Medulla oblongata (tissue), 1 donor: ENCODE data around the gene SDCCAG8.

Experiments used
- DNase-seq: peaks from one replicate; pipeline ENCODE4 v3.0.0-alpha.2; 2015; ENCODE audit errors: extremely low spot score

SDCCAG8 gene

GRCh38 chr1:243254233-243254926 lies 1.5 kb upstream of the SDCCAG8 start:
- DNase-seq, result peak; percentile 74

GRCh38 chr1:243254927-243255790 lies 682 bp upstream of the SDCCAG8 start, which contains the start of gene CEP170:
TSS of gene CEP170 (minus strand) at chr1:243255281. CDS start at chr1:243225280, 30,001 bp downstream.
- peak; percentile 99 for DNase-seq

- no peak for DNase-seq
Measured at GRCh38 chr1:243256590-243256989, 749 bp downstream of the SDCCAG8 start.

GRCh38 chr1:243257189-243257588 lies 1.3 kb downstream of the SDCCAG8 start:
- no peak for DNase-seq

- DNase-seq, result no peak
Measured at GRCh38 chr1:243258731-243259130, 2.9 kb downstream of the SDCCAG8 start.

- no peak for DNase-seq
Measured at GRCh38 chr1:243260221-243260880, 4.5 kb downstream of the SDCCAG8 start.

- DNase-seq, result no peak
Measured at GRCh38 chr1:243261390-243261789, 5.5 kb downstream of the SDCCAG8 start.

- peak; percentile 74 for DNase-seq
Measured at GRCh38 chr1:243264717-243265116, 8.9 kb downstream of the SDCCAG8 start.

- no peak for DNase-seq
Measured at GRCh38 chr1:243266231-243266630, 10.4 kb downstream of the SDCCAG8 start.

- DNase-seq, result no peak
Measured at GRCh38 chr1:243267471-243267880, 11.6 kb downstream of the SDCCAG8 start.

- DNase-seq, result no peak
Measured at GRCh38 chr1:243267914-243268653, 12.2 kb downstream of the SDCCAG8 start.

- no peak for DNase-seq
Measured at GRCh38 chr1:243268751-243269460, 13.1 kb downstream of the SDCCAG8 start.

GRCh38 chr1:243269461-243269801 lies 13.6 kb downstream of the SDCCAG8 start:
- no peak for DNase-seq

GRCh38 chr1:243270097-243270864 lies 14.4 kb downstream of the SDCCAG8 start:
- DNase-seq, result peak; percentile 40

- no peak for DNase-seq
Measured at GRCh38 chr1:243271996-243272395, 16.2 kb downstream of the SDCCAG8 start.

GRCh38 chr1:243272401-243272800 lies 16.6 kb downstream of the SDCCAG8 start:
- no peak for DNase-seq

GRCh38 chr1:243273506-243273905 lies 17.7 kb downstream of the SDCCAG8 start:
- no peak for DNase-seq

GRCh38 chr1:243273945-243274344 lies 18.1 kb downstream of the SDCCAG8 start:
- no peak for DNase-seq

GRCh38 chr1:243275316-243275715 lies 19.5 kb downstream of the SDCCAG8 start:
- no peak for DNase-seq

GRCh38 chr1:243280571-243281129 lies 24.8 kb downstream of the SDCCAG8 start:
- DNase-seq, result no peak
